ENCODE data around the gene ZNF641. TPM values are rescaled to one million over a fixed set of nuclear protein-coding genes. Genes with fewer than 3 reads are reported as not detected.

Gene ZNF641
- total RNA-seq, 6 experiments from 2014 or later, result 4.2 to 6.4 (median 5.2) TPM

- Mint-ChIP-seq H3K27me3 (ENCODE audit: insufficient read depth) (peaks cover 6% of the 10 kb centered on the region), H3K36me3 (ENCODE audit: low read depth) (peaks cover 14% of the 10 kb centered on the region), H3K9me3 (no peaks in the 10 kb centered on the region), H3K27ac (no peak overlapping the region), H3K4me1 (ENCODE audit: low read depth) (peaks cover 9% of the 10 kb centered on the region), H3K4me3 (peak overlapping the region; percentile 92; the same call in 1 of the 2 replicates)
- DNase-seq, result no peak
- TF ChIP-seq, protein P1, sequence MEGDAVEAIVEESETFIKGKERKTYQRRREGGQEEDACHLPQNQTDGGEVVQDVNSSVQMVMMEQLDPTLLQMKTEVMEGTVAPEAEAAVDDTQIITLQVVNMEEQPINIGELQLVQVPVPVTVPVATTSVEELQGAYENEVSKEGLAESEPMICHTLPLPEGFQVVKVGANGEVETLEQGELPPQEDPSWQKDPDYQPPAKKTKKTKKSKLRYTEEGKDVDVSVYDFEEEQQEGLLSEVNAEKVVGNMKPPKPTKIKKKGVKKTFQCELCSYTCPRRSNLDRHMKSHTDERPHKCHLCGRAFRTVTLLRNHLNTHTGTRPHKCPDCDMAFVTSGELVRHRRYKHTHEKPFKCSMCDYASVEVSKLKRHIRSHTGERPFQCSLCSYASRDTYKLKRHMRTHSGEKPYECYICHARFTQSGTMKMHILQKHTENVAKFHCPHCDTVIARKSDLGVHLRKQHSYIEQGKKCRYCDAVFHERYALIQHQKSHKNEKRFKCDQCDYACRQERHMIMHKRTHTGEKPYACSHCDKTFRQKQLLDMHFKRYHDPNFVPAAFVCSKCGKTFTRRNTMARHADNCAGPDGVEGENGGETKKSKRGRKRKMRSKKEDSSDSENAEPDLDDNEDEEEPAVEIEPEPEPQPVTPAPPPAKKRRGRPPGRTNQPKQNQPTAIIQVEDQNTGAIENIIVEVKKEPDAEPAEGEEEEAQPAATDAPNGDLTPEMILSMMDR (IDR thresholded peaks at IDR 0.05), result no peak
Observed at GRCh38 chr12:48349471-48349870, 1.2 kb downstream of the ZNF641 start.

- TF ChIP-seq, protein P1 (IDR thresholded peaks at IDR 0.05), result no peak
- no peak for DNase-seq
- Mint-ChIP-seq H3K36me3 (ENCODE audit: low read depth) (peaks cover 14% of the 10 kb centered on the region), H3K27ac (no peak overlapping the region), H3K4me1 (ENCODE audit: low read depth) (no peaks in the 10 kb centered on the region), H3K9me3 (no peaks in the 10 kb centered on the region), H3K27me3 (ENCODE audit: insufficient read depth) (no peaks in the 10 kb centered on the region; the same call in 1 of the 2 replicates), H3K4me3 (no peak overlapping the region)
Observed at GRCh38 chr12:48342980-48343379, 7.7 kb downstream of the ZNF641 start.

DNA sequence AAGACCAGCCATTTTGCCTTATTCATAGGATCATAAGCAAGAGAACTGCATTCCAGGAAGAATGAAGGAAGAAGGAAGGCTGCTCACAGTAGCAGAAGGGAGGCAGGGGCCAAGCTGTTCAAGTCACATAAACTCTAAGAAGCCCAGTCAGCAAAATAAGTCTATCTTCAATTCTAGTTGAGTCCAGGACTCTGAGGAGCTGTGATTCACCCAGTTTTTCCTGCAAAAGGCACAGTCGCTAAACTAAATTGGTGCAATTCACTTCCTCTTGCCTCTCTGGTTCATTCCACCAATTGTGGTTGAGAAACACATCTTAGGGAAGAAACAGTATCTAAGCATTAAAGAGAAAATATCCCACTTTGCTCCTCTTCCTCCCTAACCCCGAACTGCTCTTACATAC is 9.8 kb downstream of the ZNF641 start:
- no peak for DNase-seq
- Mint-ChIP-seq H3K27me3 (ENCODE audit: insufficient read depth) (peaks cover 3% of the 10 kb centered on the region), H3K4me1 (ENCODE audit: low read depth) (no peaks in the 10 kb centered on the region), H3K9me3 (no peaks in the 10 kb centered on the region), H3K4me3 (no peak overlapping the region), H3K36me3 (ENCODE audit: low read depth) (peaks cover 8% of the 10 kb centered on the region; the same call in 1 of the 2 replicates), H3K27ac (no peak overlapping the region)
- TF ChIP-seq, protein P1 (IDR thresholded peaks at IDR 0.05), result no peak

GRCh38 chr12:48339442-48340117 is 11.1 kb downstream of the ZNF641 start:
- Mint-ChIP-seq H3K36me3 (ENCODE audit: low read depth) (no peaks in the 10 kb centered on the region), H3K4me1 (ENCODE audit: low read depth) (no peaks in the 10 kb centered on the region), H3K27ac (no peak overlapping the region), H3K4me3 (no peak overlapping the region), H3K27me3 (ENCODE audit: insufficient read depth) (peaks cover 3% of the 10 kb centered on the region), H3K9me3 (no peaks in the 10 kb centered on the region)
- DNase-seq, result no peak
- TF ChIP-seq, protein P1 (IDR thresholded peaks at IDR 0.05), result no peak

DNA sequence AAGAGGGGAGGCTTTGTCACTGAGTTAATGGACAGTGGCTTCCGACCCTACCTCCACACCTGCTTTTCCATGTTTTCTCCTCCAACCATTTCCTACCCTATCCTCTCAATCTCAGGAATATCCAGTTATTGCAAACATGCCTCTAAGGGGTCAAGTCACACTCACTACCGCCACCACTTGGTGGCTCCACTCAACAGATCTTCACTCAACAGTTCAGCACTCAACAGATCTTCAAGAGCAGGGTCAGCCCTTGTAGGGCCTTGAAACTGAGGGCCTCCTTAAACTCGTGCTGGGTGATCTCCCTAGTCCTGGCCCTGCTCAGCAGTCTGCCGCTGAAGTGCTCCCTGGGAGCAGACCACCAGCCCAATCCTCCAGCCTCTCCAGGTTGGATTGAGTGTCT is 14.2 kb downstream of the ZNF641 start:
- H3K4me3 Mint-ChIP-seq, result no peak overlapping the region
- no peaks in the 10 kb centered on the region for H3K9me3 Mint-ChIP-seq
- peaks cover 3% of the 10 kb centered on the region for H3K27me3 Mint-ChIP-seq (ENCODE audit: insufficient read depth)
- H3K27ac Mint-ChIP-seq, result no peak overlapping the region
- no peak for DNase-seq
- TF ChIP-seq, protein P1 (IDR thresholded peaks at IDR 0.05), result peak; percentile 37; the same call in 1 of the 2 replicates
- no peaks in the 10 kb centered on the region for H3K4me1 Mint-ChIP-seq (ENCODE audit: low read depth)
- H3K36me3 Mint-ChIP-seq (ENCODE audit: low read depth), result no peaks in the 10 kb centered on the region
